A673 (cell line): ENCODE measurements around the gene SERP2. TPM values are rescaled to one million over a fixed set of nuclear protein-coding genes. Genes with fewer than 3 reads are reported as not detected.

Source experiments
- BruUV-seq: library from RNA; stranded (reverse); fragments of 400-500 nt; replicated peaks from 2 replicates; lab custom pipeline; 2021; lab: Mats Ljungman, UMichigan
- CTCF ChIA-PET: fragments of 300-600 bp; sonication (Branson Sonifier 250); formaldehyde crosslinking; loops from one replicate; lab custom pipeline; 2022; ENCODE audit warnings: antibody characterized with exemption; lab: Charles Lee
- POLR2A ChIA-PET: fragments of 300-600 bp; sonication (Branson Sonifier 250); formaldehyde crosslinking; loops from one replicate; lab custom pipeline; 2022; ENCODE audit warnings: antibody characterized with exemption; ENCODE audit not compliant: low non-redundant PET; lab: Charles Lee
- DNase-seq: peaks from one replicate; pipeline ENCODE4 v3.0.0-alpha.2; 2015; ENCODE audit warnings: low spot score
- H3K27ac ChIP-seq: fragments of 200-600 bp; sonication (generic); 2 replicates; pipeline ENCODE4 v1.5.1; 2016; ENCODE audit warnings: mixed run types, low read depth, mild to moderate bottlenecking, mixed read lengths, antibody characterized with exemption, low read length; ENCODE audit not compliant: poor library complexity, severe bottlenecking
- H3K27me3 ChIP-seq: fragments of 200-600 bp; sonication (generic); replicated peaks from 2 replicates; pipeline ENCODE4 v1.6.1; 2017; ENCODE audit warnings: mixed run types, low read depth, mild to moderate bottlenecking, mixed read lengths, antibody characterized with exemption, low read length; ENCODE audit not compliant: insufficient read depth, poor library complexity
- H3K36me3 ChIP-seq: fragments of 200-600 bp; sonication (generic); 2 replicates; pipeline ENCODE4 v1.6.1; 2016; ENCODE audit warnings: mixed run types, mild to moderate bottlenecking, mixed read lengths, antibody characterized with exemption, low read length; ENCODE audit not compliant: insufficient read depth, poor library complexity, severe bottlenecking
- H3K4me1 ChIP-seq: fragments of 200-600 bp; sonication (generic); 2 replicates; pipeline ENCODE4 v1.6.1; 2017; ENCODE audit warnings: mixed run types, mild to moderate bottlenecking, mixed read lengths, antibody characterized with exemption, low read length; ENCODE audit not compliant: insufficient read depth, poor library complexity, severe bottlenecking
- H3K4me3 ChIP-seq: fragments of 200-600 bp; sonication (generic); 2 replicates; pipeline ENCODE4 v1.5.1; 2016; ENCODE audit warnings: low read depth, mixed run types, mild to moderate bottlenecking, mixed read lengths, low read length; ENCODE audit not compliant: poor library complexity, severe bottlenecking
- H3K9me3 ChIP-seq: fragments of 200-600 bp; sonication (generic); 2 replicates; pipeline ENCODE4 v1.6.1; 2016; ENCODE audit warnings: mixed run types, low read depth, mild to moderate bottlenecking, mixed read lengths, antibody characterized with exemption, low read length; ENCODE audit not compliant: poor library complexity, severe bottlenecking
- CTCF ChIP-seq: fragments of 300-800, 200-600 bp; sonication (generic); conservative IDR thresholded peaks from 2 replicates; pipeline ENCODE4 v1.5.1; 2017; ENCODE audit warnings: low read depth, mild to moderate bottlenecking, antibody characterized with exemption, low read length, moderate library complexity, mixed read lengths
- EZH2 ChIP-seq: fragments of 200-600 bp; sonication (generic); IDR thresholded peaks from 2 replicates; pipeline ENCODE4 v1.6.1; 2017; ENCODE audit warnings: borderline replicate concordance, low read depth, mild to moderate bottlenecking, mixed read lengths, antibody characterized with exemption, low read length; ENCODE audit not compliant: poor library complexity, severe bottlenecking
- intact Hi-C: fragments of 100-400 bp; cut with micrococcal nuclease; formaldehyde crosslinking; loops from one replicate; pipeline ENCODE4 v1.10.0; 2022; ENCODE audit not compliant: unreplicated experiment
- total RNA-seq: library from RNA; stranded (reverse); gene quantifications from 2 replicates; pipeline ENCODE4 v1.2.3, GENCODE V29; 2021

Gene SERP2
- total RNA-seq, 1 experiment from 2014 or later, result 0.69 TPM

GRCh38 chr13:44438234-44438579 lies 64.6 kb downstream of the SERP2 start:
- POLR2A ChIA-PET, result no interaction called here
- Histone ChIP-seq H3K27me3 (no peaks in the 10 kb centered on the region), H3K27ac (no peak overlapping the region), H3K9me3 (no peaks in the 10 kb centered on the region), H3K4me3 (no peak overlapping the region), H3K4me1 (peaks cover 13% of the 10 kb centered on the region), H3K36me3 (peaks cover 14% of the 10 kb centered on the region)
- CTCF ChIA-PET, result interaction anchor here (1.8 kb wide), 1 partner anchor 390 kb away, joined by 7 read pairs; no protein-coding TSS in a partner anchor
- DNase-seq, result no peak
- no TSS peak for BruUV-seq
- TF ChIP-seq CTCF (no peak), EZH2 (no peak)
- intact Hi-C loops, result loop anchor here (5.0 kb wide), 4 partner anchors 106 to 296 kb away; no protein-coding TSS in a partner anchor

DNA sequence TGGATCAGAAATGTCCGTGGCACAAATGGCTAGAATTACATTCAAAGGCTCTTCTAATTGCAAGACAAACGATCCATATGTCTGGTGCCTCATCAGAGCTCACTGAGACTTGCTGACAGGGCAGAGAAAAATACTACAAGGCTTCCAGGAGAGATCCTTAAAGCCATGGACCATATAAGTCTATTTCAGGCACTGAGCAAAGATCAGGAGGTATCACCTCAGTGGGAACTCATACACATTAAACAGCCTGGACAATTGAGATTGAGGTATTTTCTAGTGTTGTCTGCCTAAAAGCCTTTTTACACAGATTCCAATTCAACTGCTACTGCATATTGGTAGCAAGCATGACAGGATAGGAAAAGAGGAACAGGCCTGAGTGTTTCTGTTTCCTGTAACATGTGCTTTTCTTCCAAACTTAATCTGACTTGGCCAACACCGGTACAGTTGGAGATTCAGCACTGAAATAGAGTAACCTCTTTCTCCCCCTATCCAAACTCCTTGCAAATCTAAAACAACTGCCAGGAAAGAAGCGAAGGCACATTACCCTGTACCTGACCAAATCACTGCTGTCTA lies 65.9 kb downstream of the SERP2 start:
- no TSS peak for BruUV-seq
- Histone ChIP-seq H3K4me3 (no peak overlapping the region), H3K36me3 (peaks cover under 1% of the 10 kb centered on the region), H3K4me1 (peaks cover 12% of the 10 kb centered on the region), H3K27ac (no peak overlapping the region), H3K9me3 (no peaks in the 10 kb centered on the region), H3K27me3 (no peaks in the 10 kb centered on the region)
- no peak for TF ChIP-seq EZH2
- no peak for TF ChIP-seq CTCF
- ChIA-PET POLR2A (no interaction called here), CTCF (interaction anchor here (0.6 to 0.7 kb wide), 2 partner anchors 44 to 536 kb away, joined by 3 to 12 read pairs; no protein-coding TSS in a partner anchor)
- DNase-seq, result no peak
- intact Hi-C loops, result loop anchor here (5.0 kb wide), 4 partner anchors 107 to 297 kb away; no protein-coding TSS in a partner anchor

DNA sequence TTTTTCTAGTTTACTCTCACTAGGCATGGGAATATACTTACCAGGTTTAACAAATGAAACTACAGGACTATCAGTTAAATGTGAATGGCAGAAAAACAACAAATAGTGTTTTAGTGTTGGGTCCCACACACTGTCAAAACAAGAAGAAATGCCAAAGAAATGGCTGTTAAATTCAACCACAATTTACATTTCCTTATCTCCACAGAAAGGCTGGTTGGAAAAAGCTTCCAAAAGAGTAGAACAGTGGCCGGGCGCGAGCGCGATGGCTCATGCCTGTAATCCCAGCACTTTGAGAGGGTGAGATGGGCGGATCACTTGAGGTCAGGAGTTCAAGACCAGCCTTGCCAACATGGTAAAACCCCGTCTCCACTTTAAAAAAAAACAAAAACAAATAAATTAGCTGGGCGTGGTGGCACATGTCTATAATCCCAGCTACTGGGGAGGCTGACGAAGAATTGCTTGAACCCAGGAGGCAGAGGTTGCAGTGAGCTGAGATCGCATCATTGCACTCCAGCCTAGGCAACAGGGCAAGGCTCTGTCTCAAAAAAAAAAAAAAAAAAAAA lies 66.5 kb downstream of the SERP2 start:
- no peak for DNase-seq
- ChIA-PET POLR2A (no interaction called here), CTCF (interaction anchor here (0.7 kb wide), 1 partner anchor 536 kb away, joined by 12 read pairs; no protein-coding TSS in a partner anchor)
- intact Hi-C loops, result no loop called here
- Histone ChIP-seq H3K36me3 (no peaks in the 10 kb centered on the region), H3K4me3 (no peak overlapping the region), H3K9me3 (no peaks in the 10 kb centered on the region), H3K27me3 (no peaks in the 10 kb centered on the region), H3K4me1 (peaks cover 7% of the 10 kb centered on the region), H3K27ac (no peak overlapping the region)
- TF ChIP-seq CTCF, result no peak
- no peak for TF ChIP-seq EZH2
- BruUV-seq, result no TSS peak

Other genes starting within 250 kb of the SERP2 start
- gene TSC22D1, start 202.5 kb downstream of the SERP2 start, total RNA-seq, result 37.2 and 40.4 TPM in 2 replicates